ENCODE measurements around the gene EXOC3L1.

Gene EXOC3L1

GRCh38 chr16:67173323-67173722 is 16.6 kb downstream of the EXOC3L1 start:
- no peak for DNase-seq
- H3K36me3 ChIP-seq (replicated peaks): no peaks in the 10 kb centered on the region
- in situ Hi-C loops (cut with HindIII; ENCODE audit: low pct_ligation_motif_present, low sequenced_read_pairs): no loop called here
- TF ChIP-seq CTCF (IDR thresholded peaks at IDR 0.05; ENCODE audit: low read depth, low read length, missing control alignments): no peak
- no peak overlapping the region for H3K27ac ChIP-seq
- H3K27me3 ChIP-seq (replicated peaks): no peaks in the 10 kb centered on the region
- H3K4me3 ChIP-seq (ENCODE audit: low read depth, low read length): peak overlapping the region; percentile 52

- Histone ChIP-seq H3K27me3 (replicated peaks) (peaks cover 16% of the 10 kb centered on the region), H3K36me3 (replicated peaks) (no peaks in the 10 kb centered on the region), H3K4me3 (ENCODE audit: low read depth, low read length) (peak overlapping the region; percentile 55), H3K27ac (peak overlapping the region; percentile 45)
- DNase-seq: no peak
- in situ Hi-C loops (cut with HindIII; ENCODE audit: low pct_ligation_motif_present, low sequenced_read_pairs): no loop called here
- no peak for TF ChIP-seq CTCF (IDR thresholded peaks at IDR 0.05; ENCODE audit: low read depth, low read length, missing control alignments)
These were observed 18.8 kb downstream of the EXOC3L1 start for GRCh38 chr16:67170949-67171649.

GRCh38 chr16:67170168-67170948 is 19.6 kb downstream of the EXOC3L1 start, which contains the start of gene NOL3:
TSS of gene NOL3 (plus strand) at chr16:67170538.
- DNase-seq: peak; percentile 33
- Histone ChIP-seq H3K27ac (peak within 1 kb of the TSS; percentile 45), H3K4me3 (ENCODE audit: low read depth, low read length) (peak within 1 kb of the TSS; percentile 55), H3K36me3 (replicated peaks) (no peaks in the 10 kb centered on the region), H3K27me3 (replicated peaks) (peaks cover 21% of the 10 kb centered on the region)
- in situ Hi-C loops (cut with HindIII; ENCODE audit: low pct_ligation_motif_present, low sequenced_read_pairs): no loop called here
- peak; percentile 32 for TF ChIP-seq CTCF (IDR thresholded peaks at IDR 0.05; ENCODE audit: low read depth, low read length, missing control alignments)

GRCh38 chr16:67169642-67170167 is 20.2 kb downstream of the EXOC3L1 start:
- peak; percentile 80 for TF ChIP-seq CTCF (IDR thresholded peaks at IDR 0.05; ENCODE audit: low read depth, low read length, missing control alignments)
- peaks cover 28% of the 10 kb centered on the region for H3K27me3 ChIP-seq (replicated peaks)

GRCh38 chr16:67169011-67169451 is 20.9 kb downstream of the EXOC3L1 start:
- Histone ChIP-seq H3K27ac (no peak overlapping the region), H3K36me3 (replicated peaks) (no peaks in the 10 kb centered on the region), H3K4me3 (ENCODE audit: low read depth, low read length) (no peak overlapping the region), H3K27me3 (replicated peaks) (peaks cover 32% of the 10 kb centered on the region)
- TF ChIP-seq CTCF (IDR thresholded peaks at IDR 0.05; ENCODE audit: low read depth, low read length, missing control alignments): no peak
- in situ Hi-C loops (cut with HindIII; ENCODE audit: low pct_ligation_motif_present, low sequenced_read_pairs): no loop called here
- DNase-seq: no peak

More at GRCh38 chr16:67169642-67170167, 20.2 kb downstream of the EXOC3L1 start:
- peak overlapping the region; percentile 55 for H3K4me3 ChIP-seq (ENCODE audit: low read depth, low read length)
- in situ Hi-C loops (cut with HindIII; ENCODE audit: low pct_ligation_motif_present, low sequenced_read_pairs): no loop called here
- no peaks in the 10 kb centered on the region for H3K36me3 ChIP-seq (replicated peaks)
- no peak for DNase-seq
- peak overlapping the region; percentile 13 for H3K27ac ChIP-seq

Measured in brain microvascular endothelial cell (primary cell).